ENCODE measurements around the gene MPPED1. TPM values are rescaled to one million over a fixed set of nuclear protein-coding genes. Genes with fewer than 3 reads are reported as not detected.

Gene MPPED1
- polyA plus RNA-seq, 1 of the 3 experiments (the other 2 are of a cell fraction) = 0.03 TPM

DNA sequence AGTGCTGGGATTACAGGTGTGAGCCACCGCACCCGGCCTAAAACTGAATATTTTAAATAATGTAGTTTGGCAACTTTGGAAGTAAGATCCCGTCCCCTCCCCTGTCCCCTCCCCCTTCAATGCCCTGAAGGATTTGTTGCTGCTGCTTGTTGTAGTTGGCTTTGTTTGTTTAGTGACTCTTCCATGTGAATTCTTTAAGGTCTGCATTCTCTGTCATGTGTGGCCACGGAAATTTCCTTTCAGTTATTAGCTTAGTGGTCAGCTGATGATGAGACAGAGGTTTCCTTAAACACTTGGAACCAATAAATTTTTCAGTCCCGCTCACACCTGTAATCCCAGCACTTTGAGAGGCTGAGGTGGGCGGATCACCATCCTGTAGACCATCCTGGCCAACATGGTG is 109.9 kb downstream of the MPPED1 start:
- no peaks in the 10 kb centered on the region for H3K9me2 ChIP-seq
- H3K27me3 ChIP-seq (ENCODE audit: insufficient read depth) = no peaks in the 10 kb centered on the region
- no peak for DNase-seq
- H3F3A ChIP-seq (replicated peaks; ENCODE audit: insufficient read depth) = no peaks in the 10 kb centered on the region
- no peaks in the 10 kb centered on the region for H4K20me1 ChIP-seq (ENCODE audit: insufficient read depth)
- no peak overlapping the region for H3K9ac ChIP-seq
- H3K4me3 ChIP-seq (ENCODE audit: low read depth in 2 of 2, low read length in 1 of 2) = no peak overlapping the region
- no peaks in the 10 kb centered on the region for H3K36me3 ChIP-seq (replicated peaks in 1 of 2; ENCODE audit: control insufficient read depth in 1 of 2, insufficient read depth in 2 of 2, low read length in 1 of 2)
- H3K27ac ChIP-seq (ENCODE audit: low read depth in 2 of 2, low read length in 1 of 2) = no peak overlapping the region
- POLR2A ChIA-PET = no interaction called here
- H3K4me1 ChIP-seq (ENCODE audit: control insufficient read depth in 1 of 2, insufficient read depth in 2 of 2, low read depth in 1 of 2, low read length in 1 of 2) = no peaks in the 10 kb centered on the region
- WGBS (ENCODE audit: low lambda C conversion rate) = 82% methylated on average over 5 of the region's 6 CpGs
- no peak overlapping the region for H3K4me2 ChIP-seq
- no peak overlapping the region for H2AFZ ChIP-seq (ENCODE audit: low read depth)
- no peaks in the 10 kb centered on the region for H3K79me2 ChIP-seq (ENCODE audit: insufficient read depth)
- TF ChIP-seq CHD2 (IDR thresholded peaks at IDR 0.05; ENCODE audit: low read length, partially characterized antibody) = no peak
- TF ChIP-seq, protein P1, sequence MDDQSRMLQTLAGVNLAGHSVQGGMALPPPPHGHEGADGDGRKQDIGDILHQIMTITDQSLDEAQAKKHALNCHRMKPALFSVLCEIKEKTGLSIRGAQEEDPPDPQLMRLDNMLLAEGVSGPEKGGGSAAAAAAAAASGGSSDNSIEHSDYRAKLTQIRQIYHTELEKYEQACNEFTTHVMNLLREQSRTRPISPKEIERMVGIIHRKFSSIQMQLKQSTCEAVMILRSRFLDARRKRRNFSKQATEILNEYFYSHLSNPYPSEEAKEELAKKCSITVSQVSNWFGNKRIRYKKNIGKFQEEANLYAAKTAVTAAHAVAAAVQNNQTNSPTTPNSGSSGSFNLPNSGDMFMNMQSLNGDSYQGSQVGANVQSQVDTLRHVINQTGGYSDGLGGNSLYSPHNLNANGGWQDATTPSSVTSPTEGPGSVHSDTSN (IDR thresholded peaks at IDR 0.05) = no peak
- TF ChIP-seq RCOR1 (IDR thresholded peaks at IDR 0.05; ENCODE audit: low read length) = no peak
- TF ChIP-seq GABPA (IDR thresholded peaks at IDR 0.05; ENCODE audit: low read depth) = no peak
- no peak for TF ChIP-seq FOXJ3 (CRISPR knock-in tag; IDR thresholded peaks at IDR 0.05)
- TF ChIP-seq ELF1 (IDR thresholded peaks at IDR 0.05) = no peak
- TF ChIP-seq, protein P2, sequence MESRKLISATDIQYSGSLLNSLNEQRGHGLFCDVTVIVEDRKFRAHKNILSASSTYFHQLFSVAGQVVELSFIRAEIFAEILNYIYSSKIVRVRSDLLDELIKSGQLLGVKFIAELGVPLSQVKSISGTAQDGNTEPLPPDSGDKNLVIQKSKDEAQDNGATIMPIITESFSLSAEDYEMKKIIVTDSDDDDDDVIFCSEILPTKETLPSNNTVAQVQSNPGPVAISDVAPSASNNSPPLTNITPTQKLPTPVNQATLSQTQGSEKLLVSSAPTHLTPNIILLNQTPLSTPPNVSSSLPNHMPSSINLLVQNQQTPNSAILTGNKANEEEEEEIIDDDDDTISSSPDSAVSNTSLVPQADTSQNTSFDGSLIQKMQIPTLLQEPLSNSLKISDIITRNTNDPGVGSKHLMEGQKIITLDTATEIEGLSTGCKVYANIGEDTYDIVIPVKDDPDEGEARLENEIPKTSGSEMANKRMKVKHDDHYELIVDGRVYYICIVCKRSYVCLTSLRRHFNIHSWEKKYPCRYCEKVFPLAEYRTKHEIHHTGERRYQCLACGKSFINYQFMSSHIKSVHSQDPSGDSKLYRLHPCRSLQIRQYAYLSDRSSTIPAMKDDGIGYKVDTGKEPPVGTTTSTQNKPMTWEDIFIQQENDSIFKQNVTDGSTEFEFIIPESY (IDR thresholded peaks at IDR 0.05; ENCODE audit: borderline replicate concordance, low read depth) = no peak
- no peak for TF ChIP-seq EP300 (IDR thresholded peaks at IDR 0.05; ENCODE audit: borderline replicate concordance in 1 of 2, low read depth in 1 of 2, low read length in 1 of 2)
- no peak for TF ChIP-seq TAF1 (IDR thresholded peaks at IDR 0.05; ENCODE audit: borderline replicate concordance, low read depth, low read length)
- TF ChIP-seq, protein P3, sequence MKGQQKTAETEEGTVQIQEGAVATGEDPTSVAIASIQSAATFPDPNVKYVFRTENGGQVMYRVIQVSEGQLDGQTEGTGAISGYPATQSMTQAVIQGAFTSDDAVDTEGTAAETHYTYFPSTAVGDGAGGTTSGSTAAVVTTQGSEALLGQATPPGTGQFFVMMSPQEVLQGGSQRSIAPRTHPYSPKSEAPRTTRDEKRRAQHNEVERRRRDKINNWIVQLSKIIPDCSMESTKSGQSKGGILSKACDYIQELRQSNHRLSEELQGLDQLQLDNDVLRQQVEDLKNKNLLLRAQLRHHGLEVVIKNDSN (IDR thresholded peaks at IDR 0.05; ENCODE audit: borderline replicate concordance, low read depth) = no peak
- TF ChIP-seq NRF1 (IDR thresholded peaks at IDR 0.05; ENCODE audit: low read depth, low read length) = no peak
- TF ChIP-seq GATA2 (CRISPR knock-in tag; IDR thresholded peaks at IDR 0.05) = no peak
- CTCF ChIA-PET = no interaction called here
- no peaks in the 10 kb centered on the region for H3K9me3 ChIP-seq

DNA sequence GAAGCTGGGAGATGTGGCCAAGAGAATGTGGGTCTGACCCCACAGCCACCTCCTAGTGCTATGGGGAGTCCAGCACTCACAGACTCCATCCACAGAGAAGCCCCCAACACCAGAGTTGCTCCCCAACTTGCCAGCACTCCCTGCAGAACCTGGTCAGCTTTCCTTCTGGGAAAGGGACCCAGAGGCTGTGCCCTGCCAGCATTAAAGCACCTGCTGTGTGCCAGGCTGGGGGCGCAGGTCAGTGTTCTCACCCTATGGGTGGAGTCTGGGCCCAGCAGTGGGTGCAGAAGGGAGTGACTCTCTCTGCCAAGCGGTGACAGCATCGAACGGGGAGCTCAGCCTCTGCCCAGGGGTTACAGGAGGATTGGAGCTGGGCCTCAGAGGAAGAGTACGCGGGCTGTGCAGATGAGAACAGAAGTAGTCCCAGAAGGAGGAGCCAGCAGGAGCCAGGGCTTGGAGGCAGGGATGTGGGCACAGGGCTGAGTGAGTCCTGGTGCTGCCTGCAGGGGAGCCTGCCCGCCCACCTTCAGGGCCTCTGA is 114.4 kb downstream of the MPPED1 start:
- WGBS (ENCODE audit: low lambda C conversion rate) = 40% methylated on average over 1 of the region's 7 CpGs
- Histone ChIP-seq H3F3A (replicated peaks; ENCODE audit: insufficient read depth) (no peaks in the 10 kb centered on the region), H3K27ac (ENCODE audit: low read depth in 2 of 2, low read length in 1 of 2) (no peak overlapping the region), H3K79me2 (ENCODE audit: insufficient read depth) (no peaks in the 10 kb centered on the region), H3K4me3 (ENCODE audit: low read depth in 2 of 2, low read length in 1 of 2) (no peak overlapping the region), H3K9me2 (no peaks in the 10 kb centered on the region), H3K27me3 (ENCODE audit: insufficient read depth) (no peaks in the 10 kb centered on the region), H3K36me3 (replicated peaks in 1 of 2; ENCODE audit: control insufficient read depth in 1 of 2, insufficient read depth in 2 of 2, low read length in 1 of 2) (no peaks in the 10 kb centered on the region), H3K4me2 (no peak overlapping the region), H3K4me1 (ENCODE audit: control insufficient read depth in 1 of 2, insufficient read depth in 2 of 2, low read depth in 1 of 2, low read length in 1 of 2) (no peaks in the 10 kb centered on the region; a peak in 1 of 4 replicates), H2AFZ (ENCODE audit: low read depth) (no peak overlapping the region), H3K9me3 (no peaks in the 10 kb centered on the region), H3K9ac (no peak overlapping the region), H4K20me1 (ENCODE audit: insufficient read depth) (no peaks in the 10 kb centered on the region)
- DNase-seq = no peak
- TF ChIP-seq TEAD4 (IDR thresholded peaks at IDR 0.05; ENCODE audit: borderline replicate concordance, insufficient read depth) = no peak
- CTCF ChIA-PET = no interaction called here
- POLR2A ChIA-PET = no interaction called here
